ENCODE data around the gene SERGEF. TPM values are rescaled to one million over a fixed set of nuclear protein-coding genes. Genes with fewer than 3 reads are reported as not detected.
A peak's percentile ranks its signal among the peaks of the same experiment; 100 is the strongest.

Gene SERGEF
- total and polyA plus RNA-seq, 2 of the 13 experiments (the other 11 are each of a cell fraction or from before 2014, with no cell fraction given) = 54.5 to 114 TPM

- H2AFZ ChIP-seq (ENCODE audit: low read length) = no peak overlapping the region
- CTCF ChIA-PET (ENCODE audit: low intra/inter-chr PET ratio, low total read pairs) = no interaction called here
- intact Hi-C loops (cut with micrococcal nuclease; ENCODE audit: unreplicated experiment) = no loop called here
- DNase-seq (ENCODE audit: low spot score) (no peak), FAIRE-seq (no peak), ATAC-seq (no peak)
- H3K27me3 ChIP-seq (ENCODE audit: control insufficient read depth in 1 of 2, insufficient read depth in 2 of 2, low read length in 2 of 2) = peaks cover 0 to 2% of the 10 kb centered on the region in 2 experiments; a peak in 1 of 5 replicates
- no peaks in the 10 kb centered on the region for H4K20me1 ChIP-seq (ENCODE audit: insufficient read depth, low read length)
- no TSS peak for BruUV-seq (replicated peaks)
- in situ Hi-C loops (cut with HindIII; ENCODE audit: extremely low pct_ligation_motif_present, low pct_unique_long_range_greater_than_20kb) = no loop called here
- WGBS (ENCODE audit: low lambda C conversion rate) = no CpG with 5 or more reads among the region's 3 CpGs
- TF ChIP-seq ZNF17 (CRISPR knock-in tag; IDR thresholded peaks at IDR 0.05) = no peak
- 0 out of 2 replicates have a peak, but pooled peaks have one; percentile 1 for TF ChIP-seq TBX2 (CRISPR knock-in tag; IDR thresholded peaks at IDR 0.05; ENCODE audit: borderline replicate concordance)
- no peak for TF ChIP-seq AKAP8 (CRISPR knock-in tag; IDR thresholded peaks at IDR 0.05)
- no peaks in the 10 kb centered on the region for H3K79me2 ChIP-seq (ENCODE audit: insufficient read depth, low read length)
- no peaks in the 10 kb centered on the region for H3K9me3 ChIP-seq (ENCODE audit: low read length)
- H3K27ac ChIP-seq (ENCODE audit: extremely low read length, insufficient read depth, low read length) = no peak overlapping the region
- H3K4me2 ChIP-seq (ENCODE audit: low read depth, low read length) = no peak overlapping the region
- H3K9ac ChIP-seq (ENCODE audit: insufficient read depth, low read depth, low read length) = no peak overlapping the region
- H3K4me1 ChIP-seq (ENCODE audit: insufficient read depth, low read length) = peaks cover 38% of the 10 kb centered on the region
- H3K36me3 ChIP-seq (replicated peaks in 1 of 2; ENCODE audit: control insufficient read depth in 1 of 2, insufficient read depth in 2 of 2, low read length in 2 of 2) = no peaks in the 10 kb centered on the region
- POLR2A ChIA-PET = no interaction called here
- no peak overlapping the region for H3K4me3 ChIP-seq (replicated peaks in 1 of 3; ENCODE audit: insufficient read depth in 1 of 3, low read depth in 2 of 3, low read length in 3 of 3)
Observed at GRCh38 chr11:17775035-17775348, 237.9 kb downstream of the SERGEF start.

GRCh38 chr11:17774232-17775034 lies 238.4 kb downstream of the SERGEF start:
- Histone ChIP-seq H3K79me2 (ENCODE audit: insufficient read depth, low read length) (no peaks in the 10 kb centered on the region), H3K36me3 (replicated peaks in 1 of 2; ENCODE audit: control insufficient read depth in 1 of 2, insufficient read depth in 2 of 2, low read length in 2 of 2) (no peaks in the 10 kb centered on the region), H2AFZ (ENCODE audit: low read length) (no peak overlapping the region), H4K20me1 (ENCODE audit: insufficient read depth, low read length) (no peaks in the 10 kb centered on the region), H3K4me3 (replicated peaks in 1 of 3; ENCODE audit: insufficient read depth in 1 of 3, low read depth in 2 of 3, low read length in 3 of 3) (no peak overlapping the region), H3K27me3 (ENCODE audit: control insufficient read depth in 1 of 2, insufficient read depth in 2 of 2, low read length in 2 of 2) (peaks cover 0 to 2% of the 10 kb centered on the region in 2 experiments; a peak in 1 of 5 replicates), H3K9me3 (ENCODE audit: low read length) (no peaks in the 10 kb centered on the region), H3K4me2 (ENCODE audit: low read depth, low read length) (peak overlapping the region; percentile 50), H3K27ac (ENCODE audit: extremely low read length, insufficient read depth, low read length) (no peak overlapping the region), H3K4me1 (ENCODE audit: insufficient read depth, low read length) (peaks cover 44% of the 10 kb centered on the region), H3K9ac (ENCODE audit: insufficient read depth, low read depth, low read length) (no peak overlapping the region)
- DNase-seq (ENCODE audit: low spot score) (peak; percentile 70), ATAC-seq (peak; percentile 67), FAIRE-seq (peak; percentile 53)
- intact Hi-C loops (cut with micrococcal nuclease; ENCODE audit: unreplicated experiment) = loop anchor here (5.0 kb wide), 1 partner anchor 43 kb away; no protein-coding TSS in a partner anchor
- POLR2A ChIA-PET = no interaction called here
- in situ Hi-C loops (cut with HindIII; ENCODE audit: extremely low pct_ligation_motif_present, low pct_unique_long_range_greater_than_20kb) = no loop called here
- no TSS peak for BruUV-seq (replicated peaks)
- WGBS (ENCODE audit: low lambda C conversion rate) = 53% methylated on average over 9 of the region's 12 CpGs
- CTCF ChIA-PET (ENCODE audit: low intra/inter-chr PET ratio, low total read pairs) = no interaction called here
- TF ChIP-seq CENPX (CRISPR knock-in tag; IDR thresholded peaks at IDR 0.05) (no peak), KLF13 (CRISPR knock-in tag; IDR thresholded peaks at IDR 0.05) (no peak), MAFF (IDR thresholded peaks at IDR 0.05; ENCODE audit: low read depth, low read length) (no peak), ZNF263 (CRISPR knock-in tag; IDR thresholded peaks at IDR 0.05) (peak; percentile 58; the same call in 1 of the 2 replicates), ERF (CRISPR knock-in tag; IDR thresholded peaks at IDR 0.05) (no peak), KMT2B (CRISPR knock-in tag; IDR thresholded peaks at IDR 0.05) (no peak), SOX6 (IDR thresholded peaks at IDR 0.05) (no peak), SOX6 (CRISPR knock-in tag; IDR thresholded peaks at IDR 0.05) (peak; percentile 54), IKZF4 (CRISPR knock-in tag; IDR thresholded peaks at IDR 0.05; ENCODE audit: borderline replicate concordance, low read depth, not compliant biosample characterization) (no peak), ASH2L (IDR thresholded peaks at IDR 0.05; ENCODE audit: insufficient read length, low read depth, low read length) (no peak), U2AF1 (optimal IDR thresholded peaks at IDR 0.05; ENCODE audit: low read depth, low read length) (peak; percentile 75), SOX13 (IDR thresholded peaks at IDR 0.05) (no peak), SOX13 (CRISPR knock-in tag; conservative IDR thresholded peaks at IDR 0.05 in 1 of 2, IDR thresholded peaks at IDR 0.05 in 1 of 2) (peak in 1 of 2 experiments; percentile 78; a peak in 2 of 4 replicates), ZBTB1 (CRISPR knock-in tag; IDR thresholded peaks at IDR 0.05; ENCODE audit: borderline replicate concordance) (no peak), KAT8 (CRISPR knock-in tag; IDR thresholded peaks at IDR 0.05) (no peak), MXI1 (IDR thresholded peaks at IDR 0.05; ENCODE audit: borderline replicate concordance, low read depth, low read length) (no peak)
- TF ChIP-seq, protein P1, sequence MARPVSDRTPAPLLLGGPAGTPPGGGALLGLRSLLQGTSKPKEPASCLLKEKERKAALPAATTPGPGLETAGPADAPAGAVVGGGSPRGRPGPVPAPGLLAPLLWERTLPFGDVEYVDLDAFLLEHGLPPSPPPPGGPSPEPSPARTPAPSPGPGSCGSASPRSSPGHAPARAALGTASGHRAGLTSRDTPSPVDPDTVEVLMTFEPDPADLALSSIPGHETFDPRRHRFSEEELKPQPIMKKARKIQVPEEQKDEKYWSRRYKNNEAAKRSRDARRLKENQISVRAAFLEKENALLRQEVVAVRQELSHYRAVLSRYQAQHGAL (CRISPR knock-in tag; IDR thresholded peaks at IDR 0.05; ENCODE audit: not compliant biosample characterization) = no peak
